Measurements from ENCODE around the gene GNAT2. TPM values are rescaled to one million over a fixed set of nuclear protein-coding genes. Genes with fewer than 3 reads are reported as not detected.

GNAT2 gene
- total RNA-seq, 1 experiment from 2014 or later = not detected

DNA sequence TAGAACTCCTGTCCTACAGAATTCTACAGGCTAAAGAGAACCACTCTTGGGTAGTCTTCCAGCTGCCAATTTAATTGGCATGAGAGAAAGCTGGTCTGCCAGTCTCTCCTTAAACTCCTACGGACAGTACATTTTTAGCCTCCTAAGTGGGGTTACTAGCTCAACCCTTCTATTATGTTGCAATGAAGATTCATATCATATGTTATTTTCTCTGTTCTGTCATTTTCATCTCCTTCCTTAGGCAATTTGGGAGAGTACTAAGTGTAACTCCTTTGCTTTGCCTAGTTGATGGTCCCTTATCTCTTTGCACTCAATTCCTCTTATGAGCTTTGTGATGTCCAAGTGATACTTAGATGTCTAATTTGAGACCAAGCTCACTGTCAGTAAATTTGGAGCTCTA, 14.0 kb downstream of the GNAT2 start:
- no peak for ATAC-seq
- no peak for TF ChIP-seq ESRRA (CRISPR knock-in tag; IDR thresholded peaks at IDR 0.05; ENCODE audit: borderline replicate concordance)
- TF ChIP-seq, protein P1, sequence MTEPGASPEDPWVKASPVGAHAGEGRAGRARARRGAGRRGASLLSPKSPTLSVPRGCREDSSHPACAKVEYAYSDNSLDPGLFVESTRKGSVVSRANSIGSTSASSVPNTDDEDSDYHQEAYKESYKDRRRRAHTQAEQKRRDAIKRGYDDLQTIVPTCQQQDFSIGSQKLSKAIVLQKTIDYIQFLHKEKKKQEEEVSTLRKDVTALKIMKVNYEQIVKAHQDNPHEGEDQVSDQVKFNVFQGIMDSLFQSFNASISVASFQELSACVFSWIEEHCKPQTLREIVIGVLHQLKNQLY (CRISPR knock-in tag; IDR thresholded peaks at IDR 0.05) = no peak
- Mint-ChIP-seq H3K27ac (no peak overlapping the region), H3K9me3 (no peaks in the 10 kb centered on the region), H3K36me3 (no peaks in the 10 kb centered on the region), H3K4me1 (peaks cover 19% of the 10 kb centered on the region), H3K27me3 (ENCODE audit: low read depth) (no peaks in the 10 kb centered on the region), H3K4me3 (no peak overlapping the region)
- CTCF ChIA-PET = interaction anchor here (1.0 to 1.3 kb wide), 3 partner anchors 15 to 35 kb away, joined by 3 to 4 read pairs (median 3); no protein-coding TSS in a partner anchor
- no peak for DNase-seq (ENCODE audit: low spot score)
- POLR2A ChIA-PET = no interaction called here

DNA sequence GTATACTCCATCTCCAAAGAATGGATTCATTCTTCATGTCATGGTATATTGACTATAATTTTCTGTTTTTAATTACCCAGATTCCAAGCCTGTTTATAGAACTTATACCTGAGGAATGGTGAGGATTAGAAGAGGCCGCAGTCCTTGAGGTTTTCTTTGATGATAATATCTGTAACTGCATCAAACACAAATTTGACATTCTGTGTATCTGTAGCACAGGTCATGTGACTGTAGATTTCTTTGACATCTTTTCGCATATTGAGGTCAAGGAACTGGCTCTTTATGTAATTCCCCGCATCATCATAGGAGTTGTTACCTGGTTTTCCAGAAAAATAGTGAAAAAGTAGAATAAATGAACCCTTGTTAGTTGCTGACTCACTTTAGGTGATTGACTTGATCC, 16.2 kb downstream of the GNAT2 start:
- CTCF ChIA-PET = no interaction called here
- H3K27me3 Mint-ChIP-seq (ENCODE audit: low read depth) = no peaks in the 10 kb centered on the region
- POLR2A ChIA-PET = no interaction called here

More for the DNA sequence above, 16.2 kb downstream of the GNAT2 start:
- Mint-ChIP-seq H3K4me3 (no peak overlapping the region), H3K9me3 (no peaks in the 10 kb centered on the region), H3K27ac (no peak overlapping the region), H3K36me3 (no peaks in the 10 kb centered on the region), H3K4me1 (peaks cover 4% of the 10 kb centered on the region)
- no peak for TF ChIP-seq SMAD3 (CRISPR knock-in tag; IDR thresholded peaks at IDR 0.05; ENCODE audit: borderline replicate concordance)
- no peak for TF ChIP-seq FOXK1 (CRISPR knock-in tag; IDR thresholded peaks at IDR 0.05)
- TF ChIP-seq NFE2L1 (CRISPR knock-in tag; IDR thresholded peaks at IDR 0.05) = no peak
- TF ChIP-seq ELF4 (CRISPR knock-in tag; IDR thresholded peaks at IDR 0.05; ENCODE audit: low read depth) = no peak
- no peak for TF ChIP-seq TP53 (CRISPR knock-in tag; IDR thresholded peaks at IDR 0.05)
- TF ChIP-seq JAZF1 (CRISPR knock-in tag; IDR thresholded peaks at IDR 0.05) = no peak
- TF ChIP-seq ZNF317 (CRISPR knock-in tag; IDR thresholded peaks at IDR 0.05; ENCODE audit: borderline replicate concordance, low read depth) = no peak
- TF ChIP-seq, protein P2, sequence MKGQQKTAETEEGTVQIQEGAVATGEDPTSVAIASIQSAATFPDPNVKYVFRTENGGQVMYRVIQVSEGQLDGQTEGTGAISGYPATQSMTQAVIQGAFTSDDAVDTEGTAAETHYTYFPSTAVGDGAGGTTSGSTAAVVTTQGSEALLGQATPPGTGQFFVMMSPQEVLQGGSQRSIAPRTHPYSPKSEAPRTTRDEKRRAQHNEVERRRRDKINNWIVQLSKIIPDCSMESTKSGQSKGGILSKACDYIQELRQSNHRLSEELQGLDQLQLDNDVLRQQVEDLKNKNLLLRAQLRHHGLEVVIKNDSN (CRISPR knock-in tag; IDR thresholded peaks at IDR 0.05) = no peak
- TF ChIP-seq, protein P3, sequence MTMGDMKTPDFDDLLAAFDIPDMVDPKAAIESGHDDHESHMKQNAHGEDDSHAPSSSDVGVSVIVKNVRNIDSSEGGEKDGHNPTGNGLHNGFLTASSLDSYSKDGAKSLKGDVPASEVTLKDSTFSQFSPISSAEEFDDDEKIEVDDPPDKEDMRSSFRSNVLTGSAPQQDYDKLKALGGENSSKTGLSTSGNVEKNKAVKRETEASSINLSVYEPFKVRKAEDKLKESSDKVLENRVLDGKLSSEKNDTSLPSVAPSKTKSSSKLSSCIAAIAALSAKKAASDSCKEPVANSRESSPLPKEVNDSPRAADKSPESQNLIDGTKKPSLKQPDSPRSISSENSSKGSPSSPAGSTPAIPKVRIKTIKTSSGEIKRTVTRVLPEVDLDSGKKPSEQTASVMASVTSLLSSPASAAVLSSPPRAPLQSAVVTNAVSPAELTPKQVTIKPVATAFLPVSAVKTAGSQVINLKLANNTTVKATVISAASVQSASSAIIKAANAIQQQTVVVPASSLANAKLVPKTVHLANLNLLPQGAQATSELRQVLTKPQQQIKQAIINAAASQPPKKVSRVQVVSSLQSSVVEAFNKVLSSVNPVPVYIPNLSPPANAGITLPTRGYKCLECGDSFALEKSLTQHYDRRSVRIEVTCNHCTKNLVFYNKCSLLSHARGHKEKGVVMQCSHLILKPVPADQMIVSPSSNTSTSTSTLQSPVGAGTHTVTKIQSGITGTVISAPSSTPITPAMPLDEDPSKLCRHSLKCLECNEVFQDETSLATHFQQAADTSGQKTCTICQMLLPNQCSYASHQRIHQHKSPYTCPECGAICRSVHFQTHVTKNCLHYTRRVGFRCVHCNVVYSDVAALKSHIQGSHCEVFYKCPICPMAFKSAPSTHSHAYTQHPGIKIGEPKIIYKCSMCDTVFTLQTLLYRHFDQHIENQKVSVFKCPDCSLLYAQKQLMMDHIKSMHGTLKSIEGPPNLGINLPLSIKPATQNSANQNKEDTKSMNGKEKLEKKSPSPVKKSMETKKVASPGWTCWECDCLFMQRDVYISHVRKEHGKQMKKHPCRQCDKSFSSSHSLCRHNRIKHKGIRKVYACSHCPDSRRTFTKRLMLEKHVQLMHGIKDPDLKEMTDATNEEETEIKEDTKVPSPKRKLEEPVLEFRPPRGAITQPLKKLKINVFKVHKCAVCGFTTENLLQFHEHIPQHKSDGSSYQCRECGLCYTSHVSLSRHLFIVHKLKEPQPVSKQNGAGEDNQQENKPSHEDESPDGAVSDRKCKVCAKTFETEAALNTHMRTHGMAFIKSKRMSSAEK (CRISPR knock-in tag; IDR thresholded peaks at IDR 0.05; ENCODE audit: borderline replicate concordance) = no peak
- no peak for TF ChIP-seq ZNF121 (CRISPR knock-in tag; IDR thresholded peaks at IDR 0.05)
- TF ChIP-seq MYBL2 (CRISPR knock-in tag; IDR thresholded peaks at IDR 0.05) = no peak
- TF ChIP-seq ZNF416 (CRISPR knock-in tag; IDR thresholded peaks at IDR 0.05) = no peak
- TF ChIP-seq, protein P4, sequence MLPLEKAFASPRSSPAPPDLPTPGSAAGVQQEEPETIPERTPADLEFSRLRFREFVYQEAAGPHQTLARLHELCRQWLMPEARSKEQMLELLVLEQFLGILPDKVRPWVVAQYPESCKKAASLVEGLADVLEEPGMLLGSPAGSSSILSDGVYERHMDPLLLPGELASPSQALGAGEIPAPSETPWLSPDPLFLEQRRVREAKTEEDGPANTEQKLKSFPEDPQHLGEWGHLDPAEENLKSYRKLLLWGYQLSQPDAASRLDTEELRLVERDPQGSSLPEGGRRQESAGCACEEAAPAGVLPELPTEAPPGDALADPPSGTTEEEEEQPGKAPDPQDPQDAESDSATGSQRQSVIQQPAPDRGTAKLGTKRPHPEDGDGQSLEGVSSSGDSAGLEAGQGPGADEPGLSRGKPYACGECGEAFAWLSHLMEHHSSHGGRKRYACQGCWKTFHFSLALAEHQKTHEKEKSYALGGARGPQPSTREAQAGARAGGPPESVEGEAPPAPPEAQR (CRISPR knock-in tag; IDR thresholded peaks at IDR 0.05) = no peak
- TF ChIP-seq ATF1 (CRISPR knock-in tag; IDR thresholded peaks at IDR 0.05) = no peak
- no peak for TF ChIP-seq MXD4 (CRISPR knock-in tag; IDR thresholded peaks at IDR 0.05; ENCODE audit: borderline replicate concordance)
- TF ChIP-seq, protein P5, sequence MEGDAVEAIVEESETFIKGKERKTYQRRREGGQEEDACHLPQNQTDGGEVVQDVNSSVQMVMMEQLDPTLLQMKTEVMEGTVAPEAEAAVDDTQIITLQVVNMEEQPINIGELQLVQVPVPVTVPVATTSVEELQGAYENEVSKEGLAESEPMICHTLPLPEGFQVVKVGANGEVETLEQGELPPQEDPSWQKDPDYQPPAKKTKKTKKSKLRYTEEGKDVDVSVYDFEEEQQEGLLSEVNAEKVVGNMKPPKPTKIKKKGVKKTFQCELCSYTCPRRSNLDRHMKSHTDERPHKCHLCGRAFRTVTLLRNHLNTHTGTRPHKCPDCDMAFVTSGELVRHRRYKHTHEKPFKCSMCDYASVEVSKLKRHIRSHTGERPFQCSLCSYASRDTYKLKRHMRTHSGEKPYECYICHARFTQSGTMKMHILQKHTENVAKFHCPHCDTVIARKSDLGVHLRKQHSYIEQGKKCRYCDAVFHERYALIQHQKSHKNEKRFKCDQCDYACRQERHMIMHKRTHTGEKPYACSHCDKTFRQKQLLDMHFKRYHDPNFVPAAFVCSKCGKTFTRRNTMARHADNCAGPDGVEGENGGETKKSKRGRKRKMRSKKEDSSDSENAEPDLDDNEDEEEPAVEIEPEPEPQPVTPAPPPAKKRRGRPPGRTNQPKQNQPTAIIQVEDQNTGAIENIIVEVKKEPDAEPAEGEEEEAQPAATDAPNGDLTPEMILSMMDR (IDR thresholded peaks at IDR 0.05) = no peak
- no peak for DNase-seq (ENCODE audit: low spot score)
- no peak for ATAC-seq

Measured in WTC11 (cell line).